NCI-H1436 treated with DMSO at 0.1 percent for 48 hours (cell line): ENCODE data around the gene MYO5A.
"Not testable (repeated sequence)": the region's sequence is repeated elsewhere in the genome, so short reads cannot be mapped to it uniquely, and the experiment has no call there.

ENCODE experiments used
- DNase-seq: peaks from one replicate; lab custom pipeline; 2025; lab: John Stamatoyannopoulos, UW

MYO5A gene

DNA sequence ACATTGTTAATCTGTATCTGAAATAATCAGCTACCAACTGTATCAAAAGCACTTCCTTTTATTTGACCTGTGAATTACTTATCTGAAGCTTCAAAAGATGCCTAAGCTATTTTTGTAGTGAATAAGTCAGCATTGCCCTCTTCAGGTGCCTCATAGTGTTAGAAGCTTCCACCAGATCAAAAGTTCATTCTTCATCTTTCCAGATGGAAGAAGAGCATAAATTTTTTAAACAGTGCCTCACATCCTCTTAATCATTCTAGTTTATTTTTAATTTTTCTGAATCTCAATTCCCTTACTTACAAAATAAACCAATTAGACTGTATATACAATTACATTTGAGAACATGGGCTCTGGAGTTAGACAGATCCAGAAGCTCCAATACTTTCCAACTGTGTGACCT, 65.0 kb downstream of the MYO5A start:
- no peak for DNase-seq

DNA sequence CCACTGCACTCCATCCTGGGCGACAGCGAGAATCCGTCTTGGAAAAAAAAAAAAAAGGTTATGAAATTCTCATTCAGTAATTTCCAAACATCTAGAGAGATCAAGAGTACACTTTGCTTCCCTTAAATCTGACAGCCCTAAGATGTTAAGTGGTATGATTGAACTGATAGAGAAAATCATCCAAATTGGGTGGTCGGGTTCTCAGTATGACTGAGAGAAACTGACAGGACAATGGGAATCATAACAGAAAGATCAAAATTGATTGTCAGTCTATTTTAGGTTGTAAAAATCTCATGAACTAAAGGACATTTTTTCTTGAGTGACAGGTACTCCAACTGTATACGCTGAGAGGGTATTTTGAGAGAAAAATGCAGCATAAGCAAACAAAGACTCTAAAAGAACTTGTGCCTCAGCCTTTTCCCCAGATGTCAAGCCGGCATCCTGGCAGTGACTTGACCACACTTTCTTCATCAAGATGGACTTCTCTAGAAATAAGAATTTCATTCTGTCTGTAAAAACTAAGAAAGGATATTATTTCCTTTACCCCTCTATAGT, 65.8 kb downstream of the MYO5A start:
- DNase-seq, result no peak

DNA sequence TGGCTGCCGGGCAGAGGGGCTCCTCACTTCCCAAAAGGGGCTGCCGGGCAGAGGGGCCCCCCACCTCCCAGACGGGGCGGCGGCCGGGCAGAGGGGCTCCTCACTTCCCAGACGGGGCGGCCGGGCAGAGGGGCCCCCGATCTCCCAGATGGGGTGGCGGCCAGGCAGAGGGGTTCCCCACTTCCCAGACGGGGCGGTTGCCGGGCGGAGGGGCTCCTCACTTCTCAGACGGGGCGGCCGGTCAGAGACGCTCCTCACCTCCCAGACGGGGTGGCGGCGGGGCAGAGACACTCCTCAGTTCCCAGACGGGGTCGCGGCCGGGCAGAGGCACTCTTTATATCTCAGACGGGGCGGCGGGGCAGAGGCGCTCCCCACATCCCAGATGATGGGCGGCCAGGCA, 69.0 kb downstream of the MYO5A start:
- not testable (repeated sequence) for DNase-seq

DNA sequence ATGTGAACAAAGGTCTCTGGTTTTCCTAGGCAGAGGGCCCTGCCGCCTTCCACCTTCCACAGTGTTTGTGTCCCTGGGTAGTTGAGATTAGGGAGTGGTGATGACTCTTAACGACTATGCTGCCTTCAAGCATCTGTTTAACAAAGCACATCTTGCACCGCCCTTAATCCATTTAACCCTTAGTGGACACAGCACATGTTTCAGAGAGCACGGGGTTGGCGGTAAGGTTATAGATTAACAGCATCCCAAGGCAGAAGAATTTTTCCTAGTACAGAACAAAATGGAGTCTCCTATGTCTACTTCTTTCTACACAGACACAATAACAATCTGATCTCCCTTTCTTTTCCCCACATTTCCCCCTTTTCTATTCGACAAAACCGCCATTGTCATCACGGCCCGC, 69.4 kb downstream of the MYO5A start:
- DNase-seq, result not testable (repeated sequence)

DNA sequence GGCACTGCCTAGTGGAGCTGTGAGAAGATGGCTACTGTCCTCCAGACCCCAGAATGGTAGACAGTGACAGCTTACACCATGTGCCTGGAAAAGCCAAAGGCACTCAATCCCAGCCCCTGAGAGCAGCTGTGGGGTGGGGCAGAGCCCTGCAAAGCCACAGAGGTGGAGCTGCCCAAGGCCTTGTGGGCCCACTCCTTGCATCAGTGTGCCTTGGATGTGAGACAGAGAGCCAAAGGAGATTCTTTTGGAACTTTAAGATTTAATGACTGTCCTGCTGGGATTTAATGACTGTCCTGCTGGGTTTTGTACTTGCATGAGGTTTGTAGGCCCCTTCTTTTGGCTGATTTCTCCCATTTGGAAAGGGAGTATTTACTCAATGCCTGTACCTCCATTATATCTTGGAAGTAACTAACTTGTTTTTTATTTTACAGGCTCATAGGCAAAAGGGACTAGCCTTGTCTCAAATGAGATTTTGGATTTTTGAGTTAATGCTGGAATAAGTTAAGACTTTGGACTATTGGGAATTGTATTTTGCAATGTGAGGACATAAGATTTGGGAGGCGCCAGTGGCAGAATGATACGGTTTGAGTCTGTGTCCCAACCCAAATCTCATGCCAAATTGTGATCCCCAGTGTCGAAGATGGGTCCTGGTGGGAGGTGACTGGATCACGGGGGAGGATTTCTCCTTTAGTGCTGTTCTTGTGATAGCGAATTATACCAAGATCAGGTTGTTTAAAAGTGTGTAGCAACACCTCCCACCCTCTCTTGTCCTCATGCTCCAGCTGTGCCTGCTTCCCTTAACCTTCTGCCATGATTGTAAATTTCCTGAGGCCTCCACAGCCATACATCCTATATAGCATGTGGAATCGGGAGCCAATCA, 80.4 kb downstream of the MYO5A start:
- DNase-seq, result no peak

DNA sequence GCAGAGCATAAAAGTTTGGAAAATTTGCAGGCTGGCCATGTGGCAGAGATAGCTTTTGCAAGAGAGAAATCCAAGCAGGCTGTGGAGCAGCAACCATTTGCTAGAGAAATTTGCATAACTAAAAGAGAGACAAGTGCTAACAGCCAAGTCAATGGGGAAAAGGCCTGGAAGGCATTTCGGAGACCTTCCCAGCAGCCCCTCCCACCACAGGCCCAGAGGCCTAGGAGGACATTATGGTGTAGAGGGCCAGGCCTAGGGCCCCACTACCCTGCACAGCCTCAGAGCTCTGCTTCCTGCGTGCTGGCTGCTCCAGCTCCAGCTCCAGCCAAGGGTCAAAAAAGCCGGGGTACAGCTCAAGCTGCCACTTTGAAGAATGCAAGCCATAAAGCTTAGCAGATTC, 82.7 kb downstream of the MYO5A start:
- DNase-seq, result no peak

DNA sequence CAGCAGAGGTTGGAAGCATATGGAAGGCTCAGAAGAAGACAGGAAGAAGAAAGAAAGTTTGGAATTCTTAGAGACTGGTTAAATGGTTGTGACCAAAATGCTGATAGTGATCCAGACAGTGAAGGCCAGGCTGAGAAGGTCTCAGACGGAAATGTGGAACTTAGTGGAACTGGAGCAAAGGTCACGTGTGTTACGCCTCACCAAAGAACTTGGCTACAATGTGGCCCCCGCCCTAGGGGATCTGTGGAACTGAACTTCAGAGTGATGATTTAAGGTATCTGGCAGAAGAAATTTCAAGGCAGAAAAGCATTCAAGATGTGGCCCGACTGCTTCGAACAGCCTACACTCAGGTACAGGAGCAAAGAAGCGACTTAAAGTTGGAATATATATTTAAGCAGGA, 83.1 kb downstream of the MYO5A start:
- DNase-seq, result no peak

DNA sequence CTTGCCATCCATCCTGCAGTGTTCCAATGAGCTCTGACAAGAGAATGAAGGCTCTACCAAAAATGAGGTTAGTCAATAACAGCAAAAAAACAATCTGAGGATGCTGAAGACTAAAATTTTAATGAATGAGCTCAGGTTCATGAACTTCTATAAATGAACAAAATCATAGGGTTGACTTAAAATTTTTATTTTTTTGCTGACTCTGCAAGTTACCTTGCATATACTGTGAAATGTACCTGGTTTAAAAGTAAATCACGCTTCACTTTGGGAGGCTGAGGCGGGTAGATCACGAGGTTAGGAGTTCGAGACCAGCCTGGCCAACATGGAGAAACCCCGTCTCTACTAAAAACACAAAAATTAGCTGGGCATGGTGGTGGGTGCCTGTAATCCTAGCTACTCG, 85.5 kb downstream of the MYO5A start:
- DNase-seq, result not testable (repeated sequence)

DNA sequence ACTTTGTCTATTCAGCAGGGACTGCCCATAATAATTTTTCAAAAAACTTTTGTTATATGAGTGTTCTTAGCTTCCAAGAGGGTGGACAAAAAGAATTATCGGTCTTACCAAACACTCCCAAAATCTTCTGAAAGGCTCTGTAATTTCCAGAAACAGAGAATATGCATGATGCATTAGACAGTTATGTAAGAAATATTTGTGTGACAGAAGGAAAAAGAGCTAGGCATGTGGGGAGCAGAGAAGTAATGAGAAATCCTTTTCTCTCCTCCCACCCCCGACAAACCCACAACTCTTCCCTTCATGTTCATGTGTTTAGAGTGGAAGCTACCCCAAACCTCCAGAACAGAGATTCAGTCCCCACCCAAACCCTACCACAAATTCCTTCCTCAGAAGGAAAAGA, 86.8 kb downstream of the MYO5A start:
- no peak for DNase-seq

DNA sequence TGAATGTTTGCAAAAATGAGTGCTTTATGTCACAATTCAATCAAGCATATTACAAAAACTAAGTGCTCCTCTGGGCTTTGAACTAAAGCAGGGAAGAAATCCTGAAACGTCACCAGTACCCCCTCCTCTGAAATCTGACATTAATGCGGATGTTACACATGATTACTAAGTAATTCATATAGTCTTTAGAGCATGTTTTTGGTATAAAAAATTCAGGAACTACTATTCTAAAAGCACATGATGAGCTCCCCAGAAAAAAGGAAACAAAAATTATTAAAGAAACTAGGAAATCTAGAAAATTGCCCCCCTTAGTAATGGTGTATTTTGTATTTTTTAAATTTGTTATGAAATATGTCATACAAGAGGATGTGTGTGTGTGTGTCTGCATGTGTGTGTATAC, 87.7 kb downstream of the MYO5A start:
- no peak for DNase-seq

DNA sequence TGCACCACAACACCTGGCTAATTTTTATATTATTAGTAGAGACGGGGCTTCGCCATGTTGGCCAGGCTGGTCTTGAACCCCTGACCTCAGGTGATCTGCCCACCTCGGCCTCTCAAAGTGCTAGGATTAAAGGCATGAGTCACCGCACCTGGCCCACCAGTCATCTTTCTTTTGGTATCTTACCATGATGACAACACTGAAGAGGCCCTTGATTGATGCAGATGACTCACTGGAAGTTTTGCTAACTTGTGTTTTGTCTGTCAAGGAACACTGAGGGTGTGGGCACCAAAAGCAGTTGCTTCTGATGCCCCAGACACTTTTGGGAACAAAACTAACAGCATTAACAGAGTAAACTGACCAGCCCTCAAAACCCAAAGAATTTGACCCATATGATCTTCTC, 88.3 kb downstream of the MYO5A start:
- DNase-seq, result no peak

DNA sequence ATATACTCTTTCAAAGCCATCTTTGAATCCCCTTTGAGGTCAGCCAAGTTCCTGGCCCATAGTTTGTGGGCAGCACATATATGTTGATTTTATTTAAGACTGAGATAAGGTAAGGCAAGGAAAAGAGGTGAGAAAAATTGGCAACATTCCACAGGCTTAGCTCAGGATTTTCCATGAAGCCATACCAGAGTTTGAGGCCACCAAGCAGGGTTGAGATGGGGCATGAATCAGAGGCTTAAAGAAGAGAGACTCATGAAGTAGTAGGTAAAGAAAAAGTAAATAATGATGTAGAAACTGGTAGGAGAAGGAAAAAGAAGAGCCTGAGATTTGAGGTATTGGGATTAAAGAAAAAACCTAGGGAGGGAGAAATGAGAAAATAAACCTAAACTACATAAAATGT, 89.2 kb downstream of the MYO5A start:
- DNase-seq, result no peak

DNA sequence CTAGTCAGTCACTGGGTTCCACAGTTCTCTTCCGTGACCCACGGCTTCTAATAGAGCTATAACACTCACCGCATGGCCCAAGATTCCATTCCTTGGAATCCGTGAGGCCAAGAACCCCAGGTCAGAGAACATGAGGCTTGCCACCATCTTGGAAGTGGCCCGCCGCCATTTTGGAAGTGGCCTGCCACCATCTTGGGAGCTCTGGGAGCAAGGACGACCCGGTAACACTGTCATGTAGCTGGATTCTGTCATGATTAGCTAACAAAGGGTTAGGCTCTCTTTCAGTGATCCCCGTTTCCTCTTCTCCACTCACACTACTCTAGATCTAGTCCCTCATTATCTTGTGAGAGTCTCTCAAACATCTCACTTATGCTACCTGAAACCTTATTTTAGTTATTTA, 89.6 kb downstream of the MYO5A start:
- not testable (repeated sequence) for DNase-seq

DNA sequence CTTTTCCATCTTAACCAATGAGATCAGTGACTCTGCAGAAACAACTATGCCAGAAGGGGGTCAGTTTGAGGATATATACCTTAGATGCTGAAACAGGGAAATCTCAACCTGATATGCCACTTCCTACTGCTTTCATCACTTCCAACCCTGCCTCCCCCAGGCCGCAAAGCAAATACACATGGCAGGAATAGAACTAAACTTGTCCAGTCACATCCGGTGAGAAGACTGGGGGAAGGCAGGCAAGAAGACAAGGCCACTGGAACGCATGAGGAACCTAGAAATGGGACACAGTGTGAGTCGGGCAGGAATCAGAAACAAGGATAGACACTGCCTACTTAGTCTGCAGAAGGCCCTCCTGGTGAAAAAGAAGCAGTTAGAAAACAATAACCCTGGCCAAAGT, 90.6 kb downstream of the MYO5A start:
- no peak for DNase-seq

DNA sequence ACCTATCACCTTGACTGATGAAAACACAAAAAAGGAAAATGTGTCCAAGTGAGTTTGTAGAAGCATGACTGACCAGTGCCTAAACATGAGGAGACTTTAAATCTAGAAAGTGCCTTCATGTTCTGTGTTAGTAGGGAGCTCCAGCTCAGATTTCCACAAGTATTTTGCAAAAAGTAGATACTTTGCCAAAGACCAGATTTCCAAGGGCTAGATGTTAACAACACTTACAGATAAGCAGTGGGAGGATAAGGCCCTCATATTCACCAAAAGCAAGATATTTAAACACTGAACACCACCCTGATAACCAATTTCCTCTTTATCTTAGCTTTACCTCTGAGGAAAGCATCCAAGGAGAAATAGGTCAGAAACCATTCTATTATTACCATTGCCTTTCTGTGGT, 91.0 kb downstream of the MYO5A start:
- no peak for DNase-seq

DNA sequence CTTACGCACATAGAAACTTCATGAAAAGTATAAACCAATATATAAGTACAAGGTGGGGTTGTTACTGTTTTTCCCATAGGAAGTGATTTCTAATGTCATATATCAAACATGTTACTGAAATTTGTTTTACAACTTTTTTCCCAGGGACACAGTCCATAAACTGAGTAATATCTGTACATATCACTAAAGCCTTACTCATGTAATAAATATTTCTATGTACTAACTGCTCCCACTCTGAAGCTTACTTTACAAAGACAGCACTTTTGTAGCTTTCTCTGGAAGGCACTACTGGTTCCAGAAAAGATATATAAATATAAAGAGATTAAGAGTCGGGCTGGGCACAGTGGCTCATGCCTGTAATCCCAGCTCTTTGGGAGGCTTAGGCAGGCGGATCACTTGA, 91.7 kb downstream of the MYO5A start:
- no peak for DNase-seq

DNA sequence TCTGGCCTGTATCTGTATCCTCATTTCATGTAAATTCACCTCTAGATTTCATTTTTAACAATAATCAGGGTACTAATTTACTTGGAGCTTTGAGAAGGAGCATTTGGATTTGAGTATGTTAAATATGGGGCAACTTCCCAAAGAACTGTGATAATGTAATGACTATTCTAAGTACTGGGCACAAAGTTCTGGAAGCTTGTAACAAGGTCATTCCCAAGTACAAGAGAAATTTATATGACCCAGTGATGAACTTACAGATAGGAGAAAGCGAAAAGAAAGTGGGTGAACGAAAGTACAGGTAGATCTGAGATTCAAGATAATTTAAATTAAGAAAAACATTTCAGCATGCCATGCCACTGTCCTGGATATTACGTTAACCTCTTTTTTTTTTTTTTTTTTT, 93.8 kb downstream of the MYO5A start:
- no peak for DNase-seq

DNA sequence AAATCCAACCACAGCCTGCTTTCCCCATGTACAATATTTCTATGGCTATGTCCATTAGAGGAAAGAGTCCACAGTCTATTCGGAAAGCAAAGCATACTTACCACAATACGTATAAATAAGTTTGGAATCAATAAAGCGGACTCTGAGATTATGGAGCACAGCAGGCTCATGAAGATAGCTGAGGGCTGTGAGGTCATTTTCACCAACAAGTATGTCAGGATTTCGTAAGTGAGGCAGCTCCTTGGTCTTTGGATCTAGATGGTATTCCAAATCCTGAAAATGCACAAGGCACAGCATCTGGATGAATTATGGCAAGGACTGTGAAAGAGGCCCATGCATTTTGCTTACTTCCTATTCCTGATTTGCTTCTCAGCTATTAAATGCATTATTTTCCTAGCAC, 100.4 kb downstream of the MYO5A start:
- no peak for DNase-seq

DNA sequence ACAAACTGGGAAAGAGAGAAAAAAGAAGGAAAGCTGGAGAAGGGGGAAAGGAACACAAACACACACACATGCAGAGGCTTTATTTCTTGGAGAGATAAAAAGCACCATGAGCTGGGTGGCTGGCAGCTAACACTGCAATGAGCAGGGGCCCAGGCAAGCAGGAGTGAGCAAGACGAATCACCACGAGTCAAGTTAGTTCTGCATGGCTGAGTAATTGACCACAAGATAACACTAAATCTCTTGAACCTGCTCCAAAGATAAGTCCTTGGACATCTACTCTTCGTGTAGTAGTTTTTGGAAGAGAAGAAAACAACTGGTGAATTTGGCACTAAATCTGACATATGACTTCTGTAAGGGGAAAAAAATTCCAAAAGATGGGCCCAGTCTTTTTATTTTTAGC, 100.9 kb downstream of the MYO5A start:
- no peak for DNase-seq

DNA sequence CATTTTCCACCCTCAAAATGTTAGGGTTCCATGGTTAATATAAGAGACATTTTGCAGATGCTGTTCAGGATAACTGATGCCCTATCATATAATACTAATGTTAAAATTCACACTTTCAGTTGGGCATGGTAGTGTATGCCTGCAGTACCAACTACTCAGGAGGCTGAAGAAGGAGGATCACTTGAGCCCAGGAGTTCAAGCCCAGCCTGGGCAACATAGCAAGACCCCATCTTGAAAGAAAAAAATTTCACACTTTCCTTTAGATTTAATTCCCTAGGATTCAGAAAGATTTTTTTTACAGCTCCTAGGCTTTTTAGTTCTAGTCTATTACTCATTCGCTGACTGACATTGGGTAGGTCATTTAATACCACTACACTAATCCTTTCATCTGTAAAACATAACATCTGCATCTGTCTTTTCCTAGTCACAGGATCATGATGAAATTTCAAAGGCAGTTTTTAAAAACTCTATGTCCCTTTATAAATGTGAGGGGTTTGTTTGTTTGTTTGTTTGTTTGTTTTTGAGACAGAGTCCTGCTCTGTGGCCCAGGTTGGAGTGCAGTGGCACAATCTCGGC, 103.7 kb downstream of the MYO5A start:
- no peak for DNase-seq

DNA sequence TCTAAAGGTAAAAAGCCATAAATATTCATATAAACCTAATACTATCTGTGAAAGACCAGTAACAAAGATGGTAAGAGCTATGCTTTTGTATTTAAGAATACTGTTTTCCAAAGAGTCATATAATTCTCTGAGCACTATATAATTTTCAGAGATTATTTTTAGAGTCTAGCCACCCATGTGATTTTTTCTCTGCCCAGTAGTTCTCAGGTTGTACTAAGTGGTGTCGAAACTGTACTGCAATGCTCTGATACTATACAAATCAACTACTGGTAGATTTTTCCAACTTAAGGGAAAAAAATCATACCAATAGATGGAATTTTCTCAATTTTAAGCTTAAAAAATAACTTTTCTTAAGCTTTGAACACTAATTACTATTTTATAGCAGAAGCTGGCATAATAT, 104.8 kb downstream of the MYO5A start:
- DNase-seq, result no peak

DNA sequence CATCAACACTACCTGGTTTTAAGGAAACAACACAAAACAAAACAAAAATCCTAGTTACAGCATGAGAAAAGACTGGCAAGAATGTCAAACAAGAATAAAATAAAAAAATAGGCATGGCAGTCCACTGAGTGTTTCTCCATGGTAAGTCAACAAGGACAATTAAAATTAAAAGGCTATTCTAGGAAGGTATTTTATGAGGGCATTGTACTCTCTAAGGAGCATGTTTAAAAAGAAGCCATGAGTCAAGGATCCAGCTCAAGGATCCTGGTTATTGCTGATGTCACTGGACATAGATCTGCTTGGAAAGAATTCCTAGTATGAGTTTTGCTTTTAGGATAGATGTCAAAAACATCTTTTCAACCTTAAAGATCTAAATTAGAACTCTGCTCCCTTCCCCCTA, 106.7 kb downstream of the MYO5A start:
- no peak for DNase-seq

DNA sequence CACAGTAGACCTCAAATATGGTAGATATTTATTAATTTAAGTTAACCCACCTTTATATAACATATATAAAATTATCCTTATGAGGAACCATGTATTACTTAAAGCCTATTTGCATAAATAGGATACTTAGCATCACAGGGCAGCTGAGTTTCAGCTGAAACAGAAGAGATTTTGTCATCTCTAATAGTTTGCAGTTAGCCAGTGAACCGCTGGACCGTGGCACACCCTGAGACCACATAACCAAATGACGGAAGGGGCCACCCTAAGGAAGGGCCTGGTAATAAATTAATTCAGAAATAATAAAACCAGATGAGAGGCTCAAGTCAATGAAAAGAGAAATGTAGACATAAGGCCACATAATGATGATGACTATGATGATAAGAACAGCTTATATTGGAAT, 107.7 kb downstream of the MYO5A start:
- DNase-seq, result no peak

DNA sequence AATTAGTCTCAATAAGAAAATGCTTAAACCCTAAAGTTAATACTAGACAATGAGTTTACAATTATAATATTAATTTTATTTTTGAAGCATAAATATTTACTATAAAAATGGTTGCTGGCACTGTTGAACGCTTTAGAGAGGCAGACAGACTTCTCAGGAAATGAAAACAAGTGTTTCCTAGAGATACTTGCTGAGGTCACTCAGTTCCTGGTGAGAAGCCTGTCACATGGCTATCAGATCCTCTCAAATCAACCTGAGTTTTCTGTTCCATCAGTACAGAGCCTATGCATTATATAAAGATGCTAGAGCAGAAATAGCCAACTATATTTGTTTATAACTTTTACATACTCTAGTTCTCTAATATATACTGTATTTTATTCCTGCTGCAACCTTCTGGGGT, 109.2 kb downstream of the MYO5A start:
- no peak for DNase-seq
